Kidney (tissue), 14 donors: ENCODE measurements around the gene UBAC2. TPM values are rescaled to one million over a fixed set of nuclear protein-coding genes. Genes with fewer than 3 reads are reported as not detected.
A peak's percentile ranks its signal among the peaks of the same experiment; 100 is the strongest.

ENCODE experiments used
- DNase-seq, 5 donors: peaks; one replicate each; pipeline ENCODE4 v3.0.0-alpha.2; 2013 to 2020
- FAIRE-seq: peaks from 2 replicates; lab custom pipeline; 2012; peaks lifted over from hg19 to GRCh38; lab: Jason Lieb, UNC
- H3K27ac ChIP-seq, 2 donors: one replicate each; pipeline ENCODE4 v1.7.0; 2013; ENCODE audit warnings: low read depth in 2 of 2, low read length in 2 of 2, inconsistent platforms in 1 of 2
- H3K27me3 ChIP-seq: one replicate; pipeline ENCODE4 v1.7.1; 2013; ENCODE audit warnings: low read length, inconsistent platforms; ENCODE audit not compliant: control insufficient read depth, insufficient read depth
- H3K36me3 ChIP-seq, 3 donors: one replicate each; pipeline versions ENCODE4 v1.7.0 to v1.7.1; 2013; ENCODE audit warnings: low read length in 3 of 3, control low read depth in 1 of 3, inconsistent platforms in 1 of 3; ENCODE audit not compliant: insufficient read depth in 3 of 3, control insufficient read depth in 2 of 3
- H3K4me1 ChIP-seq, 3 donors: one replicate each; pipeline versions ENCODE4 v1.7.0 to v1.7.1; 2013; ENCODE audit warnings: low read length in 3 of 3, inconsistent platforms in 1 of 3, low read depth in 1 of 3; ENCODE audit not compliant: control insufficient read depth in 2 of 3, insufficient read depth in 2 of 3
- H3K4me3 ChIP-seq, 3 donors: one replicate each; pipeline versions ENCODE4 v1.7.0 to v1.8.1; 2013; ENCODE audit warnings: low read length in 3 of 3, control low read depth in 1 of 3, inconsistent platforms in 1 of 3
- H3K9ac ChIP-seq, 3 donors: one replicate each; pipeline versions ENCODE4 v1.7.0 to v1.7.1; 2013; ENCODE audit warnings: low read length in 3 of 3, control low read depth in 1 of 3, inconsistent platforms in 1 of 3
- H3K9me3 ChIP-seq, 3 donors: one replicate each; pipeline versions ENCODE4 v1.7.0 to v1.7.1; 2013; ENCODE audit warnings: low read length in 3 of 3, control low read depth in 1 of 3, inconsistent platforms in 1 of 3; ENCODE audit not compliant: control insufficient read depth in 2 of 3, insufficient read depth in 1 of 3
- intact Hi-C: fragments of 100-400 bp; cut with DNase I; formaldehyde crosslinking; loops from one replicate; pipeline ENCODE4 v1.11.1; 2022
- polyA plus RNA-seq: library from polyadenylated mRNA; stranded (reverse); fragments of 350-450 nt; fragmentation: Illumina TruSeq; extraction: RNeasy Lipid Tissue Mini Kit (QIAGEN cat#74804); gene quantifications from one replicate; pipeline ENCODE4 v1.2.3, GENCODE V29; 2014; ENCODE audit warnings: low read depth, low replicate concordance; ENCODE audit not compliant: insufficient read depth
- total RNA-seq: library from RNA; stranded (reverse); fragmentation: NEBNext Ultra II Directional; extraction: Animal tissue kit (Norgen Biotek cat#: 25700); gene quantifications from one replicate; pipeline ENCODE4 v1.2.1, GENCODE V29; 2021
- TF ChIP-seq, protein P1 (sequence below): IDR thresholded peaks from 3 replicates; pipeline ENCODE4 v1.5.1; 2012; ENCODE audit warnings: mild to moderate bottlenecking, moderate library complexity, borderline replicate concordance; ENCODE audit not compliant: insufficient read depth; ENCODE audit errors: extremely low read depth
- donor health status: control.
- donor health status: control.
- donor health status: control.
- donor health status: control.
- donor health status: control.
- donor health status: DM: yes; HTN: yes; CAD: no.
- donor health status: Normal renal cell carcinoma (clear cell type).

UBAC2 gene
- total and polyA plus RNA-seq, 2 donors from 2014 or later = 61.8 to 77.5 TPM

GRCh38 chr13:99321709-99322108 lies 121.1 kb downstream of the UBAC2 start:
- TF ChIP-seq, protein P1, sequence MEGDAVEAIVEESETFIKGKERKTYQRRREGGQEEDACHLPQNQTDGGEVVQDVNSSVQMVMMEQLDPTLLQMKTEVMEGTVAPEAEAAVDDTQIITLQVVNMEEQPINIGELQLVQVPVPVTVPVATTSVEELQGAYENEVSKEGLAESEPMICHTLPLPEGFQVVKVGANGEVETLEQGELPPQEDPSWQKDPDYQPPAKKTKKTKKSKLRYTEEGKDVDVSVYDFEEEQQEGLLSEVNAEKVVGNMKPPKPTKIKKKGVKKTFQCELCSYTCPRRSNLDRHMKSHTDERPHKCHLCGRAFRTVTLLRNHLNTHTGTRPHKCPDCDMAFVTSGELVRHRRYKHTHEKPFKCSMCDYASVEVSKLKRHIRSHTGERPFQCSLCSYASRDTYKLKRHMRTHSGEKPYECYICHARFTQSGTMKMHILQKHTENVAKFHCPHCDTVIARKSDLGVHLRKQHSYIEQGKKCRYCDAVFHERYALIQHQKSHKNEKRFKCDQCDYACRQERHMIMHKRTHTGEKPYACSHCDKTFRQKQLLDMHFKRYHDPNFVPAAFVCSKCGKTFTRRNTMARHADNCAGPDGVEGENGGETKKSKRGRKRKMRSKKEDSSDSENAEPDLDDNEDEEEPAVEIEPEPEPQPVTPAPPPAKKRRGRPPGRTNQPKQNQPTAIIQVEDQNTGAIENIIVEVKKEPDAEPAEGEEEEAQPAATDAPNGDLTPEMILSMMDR = no peak
- FAIRE-seq = peak; percentile 29
- H3K4me3 ChIP-seq = no peak overlapping the region
- intact Hi-C loops = no loop called here
- no peaks in the 10 kb centered on the region for H3K27me3 ChIP-seq
- H3K36me3 ChIP-seq = peaks cover 0 to 4% (median 1%) of the 10 kb centered on the region in 3 donors
- DNase-seq = no peak
- H3K27ac ChIP-seq = no peak overlapping the region
- H3K9ac ChIP-seq = no peak overlapping the region
- H3K4me1 ChIP-seq = no peaks in the 10 kb centered on the region
- H3K9me3 ChIP-seq = no peaks in the 10 kb centered on the region

DNA sequence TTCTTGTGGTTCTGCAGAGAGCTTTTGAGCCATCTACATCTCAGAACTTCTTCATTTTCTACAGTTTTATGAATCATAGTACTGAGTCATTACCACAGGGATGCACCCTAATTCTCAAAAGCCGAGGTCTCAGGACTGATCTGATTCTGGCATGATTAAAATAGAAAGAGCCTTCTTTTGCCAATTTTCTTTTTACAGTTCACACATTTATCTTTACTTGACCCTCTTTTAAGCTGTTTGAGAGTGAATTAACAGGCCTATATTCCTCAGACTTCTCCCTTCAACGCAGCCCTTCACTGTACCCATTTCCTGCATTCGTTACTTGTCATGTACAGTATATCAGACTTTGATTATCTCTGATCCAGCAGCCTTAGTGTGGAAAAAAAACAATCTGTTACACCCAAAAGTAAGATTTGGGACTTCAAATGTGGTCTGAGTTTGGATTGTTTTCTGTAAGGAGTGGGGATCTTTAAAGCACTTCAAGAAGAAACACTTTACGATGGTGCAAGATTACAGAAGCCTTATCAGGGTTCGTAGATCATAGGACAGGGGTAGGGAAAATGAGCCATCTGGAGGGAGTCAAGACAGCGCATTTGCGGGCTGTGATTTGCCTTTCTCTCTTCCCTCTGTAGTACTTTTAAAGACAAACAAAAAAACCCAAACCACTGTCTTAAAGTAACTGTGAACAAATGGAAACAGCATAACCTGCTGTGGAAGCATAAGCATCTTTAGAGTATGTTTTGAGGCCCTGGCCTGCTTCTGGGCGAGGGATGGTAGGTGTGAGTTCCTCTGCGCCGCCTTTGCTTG lies 121.8 kb downstream of the UBAC2 start:
- H3K9me3 ChIP-seq = no peaks in the 10 kb centered on the region
- no peaks in the 10 kb centered on the region for H3K4me1 ChIP-seq
- FAIRE-seq (no peak), DNase-seq (no peak)
- H3K36me3 ChIP-seq = peaks cover 0 to 4% (median 4%) of the 10 kb centered on the region in 3 donors
- TF ChIP-seq, protein P1 = no peak
- intact Hi-C loops = no loop called here
- H3K9ac ChIP-seq = no peak overlapping the region
- H3K27me3 ChIP-seq = no peaks in the 10 kb centered on the region
- H3K27ac ChIP-seq = no peak overlapping the region
- H3K4me3 ChIP-seq = no peak overlapping the region

DNA sequence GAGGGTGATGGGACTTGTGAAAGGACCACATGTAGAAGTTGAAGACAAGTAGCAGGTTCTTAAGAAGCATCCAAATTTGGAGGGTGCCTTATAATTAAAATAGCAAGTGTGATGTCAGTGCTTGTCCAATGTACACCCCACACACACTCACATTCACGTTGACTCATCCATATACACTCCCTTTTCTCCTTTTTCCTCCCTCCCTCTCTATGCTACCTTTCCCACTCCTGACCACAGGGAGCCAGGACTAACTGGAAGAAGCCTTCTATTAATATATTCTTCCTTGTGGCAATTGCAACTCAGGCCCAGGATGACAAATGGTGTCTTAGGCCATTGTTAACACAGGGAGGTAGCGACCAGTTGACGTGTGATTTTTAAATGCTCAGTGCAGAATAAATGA lies 122.8 kb downstream of the UBAC2 start:
- Histone ChIP-seq H3K4me1 (no peaks in the 10 kb centered on the region), H3K9ac (no peak overlapping the region), H3K4me3 (no peak overlapping the region), H3K36me3 (peaks cover 0 to 4% (median 4%) of the 10 kb centered on the region in 3 donors), H3K27me3 (no peaks in the 10 kb centered on the region), H3K9me3 (no peaks in the 10 kb centered on the region), H3K27ac (no peak overlapping the region)
- DNase-seq (no peak), FAIRE-seq (no peak)
- intact Hi-C loops = no loop called here
- TF ChIP-seq, protein P1 = no peak
